Fibroblast of pulmonary artery (primary cell): ENCODE results near the gene KRTAP23-1.

Experiments used
- DNase-seq: peaks from one replicate; pipeline ENCODE4 v3.0.0-alpha.2; 2010; ENCODE audit warnings: low read depth
- H3K4me3 ChIP-seq: replicated peaks from 2 replicates; pipeline ENCODE4 v1.5.1; 2011; ENCODE audit warnings: low read depth, mild to moderate bottlenecking, control low read depth, low read length, moderate library complexity
- TF ChIP-seq, protein P1 (sequence below): IDR thresholded peaks from 2 replicates; pipeline ENCODE4 v1.5.1; 2011; ENCODE audit warnings: mild to moderate bottlenecking, control low read depth, low read length, inconsistent platforms; ENCODE audit errors: missing control alignments

Gene KRTAP23-1

GRCh38 chr21:30348506-30348905 is at the start of gene KRTAP23-1:
TSS of gene KRTAP23-1 (minus strand) at chr21:30348606. CDS start at chr21:30348606, 0 bp downstream.
- TF ChIP-seq, protein P1, sequence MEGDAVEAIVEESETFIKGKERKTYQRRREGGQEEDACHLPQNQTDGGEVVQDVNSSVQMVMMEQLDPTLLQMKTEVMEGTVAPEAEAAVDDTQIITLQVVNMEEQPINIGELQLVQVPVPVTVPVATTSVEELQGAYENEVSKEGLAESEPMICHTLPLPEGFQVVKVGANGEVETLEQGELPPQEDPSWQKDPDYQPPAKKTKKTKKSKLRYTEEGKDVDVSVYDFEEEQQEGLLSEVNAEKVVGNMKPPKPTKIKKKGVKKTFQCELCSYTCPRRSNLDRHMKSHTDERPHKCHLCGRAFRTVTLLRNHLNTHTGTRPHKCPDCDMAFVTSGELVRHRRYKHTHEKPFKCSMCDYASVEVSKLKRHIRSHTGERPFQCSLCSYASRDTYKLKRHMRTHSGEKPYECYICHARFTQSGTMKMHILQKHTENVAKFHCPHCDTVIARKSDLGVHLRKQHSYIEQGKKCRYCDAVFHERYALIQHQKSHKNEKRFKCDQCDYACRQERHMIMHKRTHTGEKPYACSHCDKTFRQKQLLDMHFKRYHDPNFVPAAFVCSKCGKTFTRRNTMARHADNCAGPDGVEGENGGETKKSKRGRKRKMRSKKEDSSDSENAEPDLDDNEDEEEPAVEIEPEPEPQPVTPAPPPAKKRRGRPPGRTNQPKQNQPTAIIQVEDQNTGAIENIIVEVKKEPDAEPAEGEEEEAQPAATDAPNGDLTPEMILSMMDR: no peak
- no peak for DNase-seq
- H3K4me3 ChIP-seq: no peak within 1 kb of the TSS

- DNase-seq: no peak
- TF ChIP-seq, protein P1: no peak
- H3K4me3 ChIP-seq: no peak within 1 kb of the TSS
Measured at GRCh38 chr21:30395731-30396130, 47.3 kb upstream of the KRTAP23-1 start, which contains the start of gene KRTAP13-1. TSS of gene KRTAP13-1 (plus strand) at chr21:30396031. CDS start at chr21:30396087, 56 bp downstream.

DNA sequence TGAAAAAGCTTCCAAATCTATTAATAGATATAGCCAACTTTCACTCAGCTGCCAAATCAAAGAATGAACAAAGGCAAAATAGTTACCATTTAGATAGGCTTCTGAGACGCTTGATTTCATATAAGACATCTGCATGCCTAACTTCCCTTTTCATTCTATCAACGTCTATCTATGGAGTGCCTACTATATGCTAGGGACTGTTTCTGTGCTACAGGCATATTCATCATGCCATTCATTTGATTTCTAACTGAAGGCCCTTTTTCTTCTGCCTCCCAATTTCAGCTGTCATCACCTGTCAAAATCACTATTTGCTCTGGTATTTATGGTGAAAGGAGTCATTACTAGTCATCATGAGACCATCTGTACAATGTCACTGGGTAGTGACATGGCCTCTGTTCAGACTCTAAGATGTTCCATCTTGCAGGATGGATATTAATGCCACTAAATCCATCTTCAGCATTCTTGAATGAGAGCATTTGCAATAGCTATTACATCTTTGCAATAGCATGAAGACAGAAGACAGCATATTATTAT is 43.2 kb upstream of the KRTAP23-1 start:
- DNase-seq: no peak
- no peak overlapping the region for H3K4me3 ChIP-seq
- TF ChIP-seq, protein P1: no peak

DNA sequence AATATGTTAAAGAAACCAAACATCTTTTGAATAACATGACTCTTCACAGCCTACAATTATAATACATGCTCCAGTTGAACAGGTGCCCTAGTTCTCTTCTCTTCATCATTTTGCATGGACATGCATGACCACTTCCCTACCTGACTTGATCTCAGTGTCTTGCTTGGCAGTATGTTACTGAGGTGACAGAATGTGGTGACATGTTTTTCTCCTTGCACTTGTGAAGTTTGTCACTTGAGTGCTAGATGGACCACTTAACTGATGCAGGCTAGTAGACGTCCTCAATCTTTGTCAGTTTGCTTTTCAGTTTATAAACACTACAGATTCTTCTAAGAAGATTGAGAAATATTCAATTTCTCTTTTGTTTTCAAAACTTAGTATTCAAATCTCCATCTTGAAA is 33.8 kb upstream of the KRTAP23-1 start:
- no peak for DNase-seq
- no peak overlapping the region for H3K4me3 ChIP-seq
- TF ChIP-seq, protein P1: no peak

- TF ChIP-seq, protein P1: no peak
- no peak for DNase-seq
- H3K4me3 ChIP-seq: no peak within 1 kb of the TSS
Measured at GRCh38 chr21:30372139-30372770, 23.8 kb upstream of the KRTAP23-1 start, which contains the start of gene KRTAP13-2. TSS of gene KRTAP13-2 (minus strand) at chr21:30372271. CDS start at chr21:30372213, 58 bp downstream.

DNA sequence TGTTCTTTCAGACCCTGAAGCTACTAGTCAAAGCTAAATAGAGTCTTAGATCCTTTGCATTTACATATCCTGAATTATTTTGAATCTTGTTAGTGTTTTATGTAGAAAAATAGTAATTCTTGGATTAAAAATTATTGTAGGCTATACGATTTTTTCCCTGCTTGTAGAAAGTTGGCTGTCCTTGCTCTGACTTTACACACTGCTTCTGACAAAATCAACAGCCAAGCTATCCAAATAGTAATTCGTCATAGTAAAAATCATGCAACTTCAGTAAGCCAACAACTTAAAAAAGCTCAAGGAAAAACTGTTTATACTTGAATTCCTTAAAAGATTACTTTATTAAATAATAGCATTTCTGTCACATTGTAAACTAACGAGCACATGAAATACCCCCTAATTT is 7.5 kb upstream of the KRTAP23-1 start:
- TF ChIP-seq, protein P1: no peak
- H3K4me3 ChIP-seq: no peak overlapping the region
- DNase-seq: no peak
